Measurements from ENCODE around the gene C22orf15. TPM values are rescaled to one million over a fixed set of nuclear protein-coding genes. Genes with fewer than 3 reads are reported as not detected.

The C22orf15 gene
- total RNA-seq, 1 experiment from 2014 or later = not detected

DNA sequence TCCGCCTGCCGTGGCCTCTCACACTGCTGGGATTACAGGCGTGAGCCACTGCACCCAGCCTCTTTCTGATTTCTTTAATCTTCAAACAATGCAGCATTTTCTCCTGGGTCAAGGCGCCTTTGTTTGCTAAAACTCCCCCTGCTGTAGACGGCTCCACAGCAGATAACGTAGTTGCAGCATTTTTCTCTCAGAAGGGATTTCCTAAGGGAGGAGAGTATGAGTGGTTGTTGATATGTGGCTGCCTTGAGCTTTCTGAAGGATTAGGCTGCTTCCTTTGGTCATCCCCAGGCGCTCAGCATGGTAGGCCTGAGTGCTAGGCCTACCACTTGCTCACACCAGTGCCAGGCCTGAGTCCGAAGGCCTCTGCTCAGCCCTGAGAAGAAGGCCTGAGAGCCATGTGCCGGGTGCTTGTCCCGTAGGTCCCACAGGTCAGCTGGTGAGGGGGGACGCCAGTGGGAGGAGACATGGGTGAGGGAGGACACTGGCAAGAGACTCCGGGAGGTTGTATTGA is 42.0 kb downstream of the C22orf15 start (continued):
- no peak for TF ChIP-seq POLR2A (IDR thresholded peaks at IDR 0.05; ENCODE audit: borderline replicate concordance, extremely low read depth, insufficient read depth, insufficient read length)

DNA sequence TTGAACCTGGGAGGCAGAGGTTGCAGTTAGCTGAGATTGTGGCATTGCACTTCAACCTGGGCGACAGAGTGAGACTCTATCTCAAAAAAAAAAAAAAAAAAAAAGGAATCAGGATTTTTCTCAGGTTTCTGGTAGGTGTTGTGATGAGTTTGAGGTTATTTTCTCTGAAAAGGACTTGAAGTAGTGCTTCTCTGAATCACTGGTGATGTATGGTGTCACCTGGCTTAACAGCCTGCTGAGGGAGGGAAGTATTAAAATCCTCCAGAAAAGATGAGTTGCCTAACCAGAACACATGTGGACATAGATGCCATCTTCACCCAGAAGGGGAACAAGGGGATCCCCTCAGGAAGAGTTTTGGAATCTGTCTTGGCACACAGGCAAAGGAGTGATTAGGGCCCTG is 44.0 kb downstream of the C22orf15 start:
- no peak overlapping the region for H3K4me2 ChIP-seq (ENCODE audit: low read length)
- no peak overlapping the region for H3K4me3 ChIP-seq (replicated peaks in 1 of 2; ENCODE audit: low read depth in 1 of 2, low read length in 2 of 2)
- H3K4me1 ChIP-seq (ENCODE audit: control insufficient read depth in 1 of 2, insufficient read depth in 2 of 2, low read length in 2 of 2) = no peaks in the 10 kb centered on the region
- ChIA-PET RAD21 (ENCODE audit: low non-redundant PET in 1 of 2, low total read pairs in 2 of 2, uncharacterized antibody in 2 of 2, unreplicated experiment in 2 of 2) (no interaction called here), CTCF (no interaction called here), POLR2A (no interaction called here)
- no peak overlapping the region for H2AFZ ChIP-seq (ENCODE audit: low read depth, low read length, poor library complexity, severe bottlenecking)
- H3K9ac ChIP-seq (ENCODE audit: low read length) = no peak overlapping the region
- intact Hi-C loops (cut with micrococcal nuclease) = no loop called here
- no peaks in the 10 kb centered on the region for H3K27me3 ChIP-seq (ENCODE audit: insufficient read depth, low read length)
- H3K36me3 ChIP-seq (ENCODE audit: control insufficient read depth in 1 of 2, insufficient read depth in 2 of 2, low read length in 2 of 2) = peaks cover 32 to 35% of the 10 kb centered on the region in 2 experiments
- TF ChIP-seq JUND (IDR thresholded peaks at IDR 0.05) = no peak
- no peak for TF ChIP-seq CBX3 (IDR thresholded peaks at IDR 0.05; ENCODE audit: low read depth)
- TF ChIP-seq SP1 (IDR thresholded peaks at IDR 0.05; ENCODE audit: low read depth) = no peak
- no peak for TF ChIP-seq POLR2AphosphoS5 (IDR thresholded peaks at IDR 0.05; ENCODE audit: low read depth, low read length)
- H4K20me1 ChIP-seq (ENCODE audit: insufficient read depth) = no peaks in the 10 kb centered on the region
- no peaks in the 10 kb centered on the region for H3K9me2 ChIP-seq (ENCODE audit: insufficient read depth)
- no peaks in the 10 kb centered on the region for H3K79me2 ChIP-seq (ENCODE audit: insufficient read depth, low read length)
- no peak for ATAC-seq
- H3K27ac ChIP-seq (ENCODE audit: low read depth, low read length) = no peak overlapping the region
- no TSS peak for BruUV-seq (replicated peaks)
- H3K9me3 ChIP-seq (ENCODE audit: control insufficient read depth in 1 of 2, insufficient read depth in 1 of 2, low read depth in 1 of 2, low read length in 2 of 2) = no peaks in the 10 kb centered on the region
- DNase-seq (ENCODE audit: low read depth, low spot score) = no peak

GRCh38 chr22:23812378-23812777 is 49.6 kb downstream of the C22orf15 start:
- peaks cover 8 to 13% of the 10 kb centered on the region in 2 experiments; a peak in 3 of 4 replicates for H3K36me3 ChIP-seq (ENCODE audit: control insufficient read depth in 1 of 2, insufficient read depth in 2 of 2, low read length in 2 of 2)
- ATAC-seq (no peak), DNase-seq (ENCODE audit: low read depth, low spot score) (no peak)
- no peaks in the 10 kb centered on the region for H3K9me3 ChIP-seq (ENCODE audit: control insufficient read depth in 1 of 2, insufficient read depth in 1 of 2, low read depth in 1 of 2, low read length in 2 of 2)
- intact Hi-C loops (cut with micrococcal nuclease) = no loop called here
- no peaks in the 10 kb centered on the region for H3K4me1 ChIP-seq (ENCODE audit: control insufficient read depth in 1 of 2, insufficient read depth in 2 of 2, low read length in 2 of 2)
- CTCF ChIA-PET = no interaction called here
- no peaks in the 10 kb centered on the region for H3K79me2 ChIP-seq (ENCODE audit: insufficient read depth, low read length)
- POLR2A ChIA-PET = no interaction called here
- no peaks in the 10 kb centered on the region for H3K27me3 ChIP-seq (ENCODE audit: insufficient read depth, low read length)
- no peak overlapping the region for H2AFZ ChIP-seq (ENCODE audit: low read depth, low read length, poor library complexity, severe bottlenecking)
- TF ChIP-seq TCF7L2 (IDR thresholded peaks at IDR 0.05; ENCODE audit: borderline replicate concordance, extremely low read depth, insufficient read depth, insufficient read length) (no peak), JUND (IDR thresholded peaks at IDR 0.05) (no peak), ZNF274 (IDR thresholded peaks at IDR 0.05; ENCODE audit: low read depth, low read length) (no peak), CBX3 (IDR thresholded peaks at IDR 0.05; ENCODE audit: low read depth) (no peak), CTCF (IDR thresholded peaks at IDR 0.05 in 2 of 3, conservative IDR thresholded peaks at IDR 0.05 in 1 of 3; ENCODE audit: borderline replicate concordance in 1 of 3, insufficient read depth in 1 of 3, low read depth in 2 of 3, low read length in 2 of 3) (no peak), SIN3A (IDR thresholded peaks at IDR 0.05; ENCODE audit: low read depth) (no peak), CEBPB (IDR thresholded peaks at IDR 0.05; ENCODE audit: low read depth) (no peak), SP1 (IDR thresholded peaks at IDR 0.05; ENCODE audit: low read depth) (no peak), POLR2AphosphoS5 (IDR thresholded peaks at IDR 0.05; ENCODE audit: low read depth, low read length) (no peak), POLR2A (IDR thresholded peaks at IDR 0.05; ENCODE audit: borderline replicate concordance, extremely low read depth, insufficient read depth, insufficient read length) (no peak), SRF (IDR thresholded peaks at IDR 0.05; ENCODE audit: low read depth) (no peak), EZH2phosphoT487 (IDR thresholded peaks at IDR 0.05; ENCODE audit: borderline replicate concordance) (no peak), EGR1 (IDR thresholded peaks at IDR 0.05; ENCODE audit: low read depth) (no peak)
- TF ChIP-seq, protein P1, sequence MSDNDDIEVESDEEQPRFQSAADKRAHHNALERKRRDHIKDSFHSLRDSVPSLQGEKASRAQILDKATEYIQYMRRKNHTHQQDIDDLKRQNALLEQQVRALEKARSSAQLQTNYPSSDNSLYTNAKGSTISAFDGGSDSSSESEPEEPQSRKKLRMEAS (IDR thresholded peaks at IDR 0.05) = no peak
- TF ChIP-seq, protein P2, sequence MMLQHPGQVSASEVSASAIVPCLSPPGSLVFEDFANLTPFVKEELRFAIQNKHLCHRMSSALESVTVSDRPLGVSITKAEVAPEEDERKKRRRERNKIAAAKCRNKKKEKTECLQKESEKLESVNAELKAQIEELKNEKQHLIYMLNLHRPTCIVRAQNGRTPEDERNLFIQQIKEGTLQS (IDR thresholded peaks at IDR 0.05) = no peak
- no peak overlapping the region for H3K9ac ChIP-seq (ENCODE audit: low read length)
- RAD21 ChIA-PET (ENCODE audit: low non-redundant PET in 1 of 2, low total read pairs in 2 of 2, uncharacterized antibody in 2 of 2, unreplicated experiment in 2 of 2) = no interaction called here
- H3K27ac ChIP-seq (ENCODE audit: low read depth, low read length) = no peak overlapping the region
- no peaks in the 10 kb centered on the region for H3K9me2 ChIP-seq (ENCODE audit: insufficient read depth)
- no peaks in the 10 kb centered on the region for H4K20me1 ChIP-seq (ENCODE audit: insufficient read depth)
- H3K4me3 ChIP-seq (replicated peaks in 1 of 2; ENCODE audit: low read depth in 1 of 2, low read length in 2 of 2) = no peak overlapping the region
- BruUV-seq (replicated peaks) = no TSS peak
- H3K4me2 ChIP-seq (ENCODE audit: low read length) = no peak overlapping the region
